Activated naive CD8-positive, alpha-beta T cell treated with anti-CD3 and anti-CD28 coated beads, Interleukin-2, amount 50 U/mL, for 24 hours (primary cell): Measurements from ENCODE around the gene PPOX.

ENCODE experiments used
- ATAC-seq: fragments of 150-1000 bp; cut with Tn5 transposase; one replicate; pipeline ENCODE4 v1.10.0; 2021
- DNase-seq: peaks from one replicate; pipeline ENCODE4 v3.0.0; 2021
- H3K27ac Mint-ChIP-seq: one replicate; pipeline ENCODE4 v1.8.0; 2021; ENCODE audit warnings: mild to moderate bottlenecking, mixed read lengths
- H3K27me3 Mint-ChIP-seq: one replicate; pipeline ENCODE4 v1.8.0; 2021; ENCODE audit warnings: mixed read lengths
- H3K36me3 Mint-ChIP-seq: one replicate; pipeline ENCODE4 v1.8.0; 2021; ENCODE audit warnings: low read depth, mixed read lengths
- H3K4me1 Mint-ChIP-seq: one replicate; pipeline ENCODE4 v1.8.0; 2021; ENCODE audit warnings: mixed read lengths
- H3K4me3 Mint-ChIP-seq: one replicate; pipeline ENCODE4 v1.8.0; 2021; ENCODE audit warnings: mild to moderate bottlenecking, moderate library complexity, mixed read lengths
- H3K9me3 Mint-ChIP-seq: one replicate; pipeline ENCODE4 v1.8.0; 2021; ENCODE audit warnings: mixed read lengths

The PPOX gene

DNA sequence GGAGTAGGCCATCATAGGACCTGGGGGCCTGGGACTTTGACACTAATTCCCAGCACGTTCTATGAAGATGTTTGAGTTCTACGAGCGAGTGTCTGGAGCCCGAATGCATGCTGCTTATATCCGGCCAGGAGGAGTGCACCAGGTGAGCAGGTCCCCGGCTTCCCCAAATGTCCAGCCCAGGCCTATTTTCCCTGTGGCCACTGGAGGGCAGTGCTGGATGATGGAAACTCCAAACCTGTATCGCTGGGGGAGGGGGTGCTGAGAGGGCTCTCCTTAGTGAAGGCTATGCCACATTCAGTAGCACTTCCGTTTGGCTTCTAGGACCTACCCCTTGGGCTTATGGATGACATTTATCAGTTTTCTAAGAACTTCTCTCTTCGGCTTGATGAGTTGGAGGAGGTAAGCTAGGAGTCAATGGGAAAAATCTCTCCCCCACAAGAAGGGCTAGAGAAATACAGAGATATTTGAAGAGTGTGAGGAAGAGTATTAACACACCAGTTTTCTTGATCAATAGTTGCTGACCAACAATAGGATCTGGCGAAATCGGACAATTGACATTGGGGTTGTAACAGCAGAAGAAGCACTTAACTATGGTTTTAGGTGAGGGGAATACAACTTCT, 43.7 kb downstream of the PPOX start:
- Mint-ChIP-seq H3K9me3 (no peaks in the 10 kb centered on the region), H3K27ac (peak overlapping the region; percentile 80), H3K4me1 (peaks cover 33% of the 10 kb centered on the region), H3K27me3 (no peaks in the 10 kb centered on the region), H3K36me3 (peaks cover 60% of the 10 kb centered on the region), H3K4me3 (no peak overlapping the region)
- DNase-seq, result peak; percentile 79
- ATAC-seq, result peak; percentile 93

GRCh38 chr1:161214369-161214768, 48.1 kb downstream of the PPOX start:
- H3K4me3 Mint-ChIP-seq, result no peak overlapping the region
- peaks cover 47% of the 10 kb centered on the region for H3K4me1 Mint-ChIP-seq
- ATAC-seq, result no peak
- peaks cover 45% of the 10 kb centered on the region for H3K36me3 Mint-ChIP-seq
- H3K9me3 Mint-ChIP-seq, result no peaks in the 10 kb centered on the region
- no peaks in the 10 kb centered on the region for H3K27me3 Mint-ChIP-seq
- H3K27ac Mint-ChIP-seq, result peak overlapping the region; percentile 68
- no peak for DNase-seq

DNA sequence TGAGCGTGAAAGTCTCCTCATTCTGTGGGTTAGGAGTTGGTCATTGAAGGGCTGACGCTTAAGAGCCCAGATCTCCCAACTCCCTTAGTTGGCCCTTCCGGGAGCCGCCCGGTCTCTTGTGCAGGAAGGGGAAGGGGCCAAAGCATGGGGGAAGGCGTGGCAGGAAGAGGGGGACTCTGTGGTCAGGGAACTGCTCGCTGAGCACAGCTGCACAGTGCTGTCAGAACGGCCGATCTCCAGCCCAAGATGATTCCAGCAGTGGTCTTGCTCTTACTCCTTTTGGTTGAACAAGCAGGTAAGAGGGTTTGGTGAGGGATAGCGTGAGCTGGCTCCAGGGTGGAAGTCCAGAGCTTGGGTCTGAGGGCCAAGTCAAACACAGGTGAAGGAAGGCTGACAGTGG, 48.9 kb downstream of the PPOX start, which contains the start of gene FCER1G:
Gene FCER1G, plus strand, starts transcription at position 220 of the 400 bp plus-strand sequence. Its CDS starts 27 bp downstream, at position 247.
- Mint-ChIP-seq H3K36me3 (peaks cover 39% of the 10 kb centered on the region), H3K4me1 (peaks cover 47% of the 10 kb centered on the region), H3K9me3 (no peaks in the 10 kb centered on the region), H3K27me3 (no peaks in the 10 kb centered on the region), H3K27ac (peak within 1 kb of the TSS; percentile 82), H3K4me3 (peak within 1 kb of the TSS; percentile 70)
- no peak for ATAC-seq
- DNase-seq, result no peak

GRCh38 chr1:161216945-161217712, 50.9 kb downstream of the PPOX start:
- H3K27me3 Mint-ChIP-seq, result no peaks in the 10 kb centered on the region
- ATAC-seq (peak; percentile 88), DNase-seq (no peak)
- H3K4me1 Mint-ChIP-seq, result peaks cover 60% of the 10 kb centered on the region
- no peaks in the 10 kb centered on the region for H3K9me3 Mint-ChIP-seq
- peaks cover 24% of the 10 kb centered on the region for H3K36me3 Mint-ChIP-seq
- H3K4me3 Mint-ChIP-seq, result peak overlapping the region; percentile 56
- peak overlapping the region; percentile 83 for H3K27ac Mint-ChIP-seq

DNA sequence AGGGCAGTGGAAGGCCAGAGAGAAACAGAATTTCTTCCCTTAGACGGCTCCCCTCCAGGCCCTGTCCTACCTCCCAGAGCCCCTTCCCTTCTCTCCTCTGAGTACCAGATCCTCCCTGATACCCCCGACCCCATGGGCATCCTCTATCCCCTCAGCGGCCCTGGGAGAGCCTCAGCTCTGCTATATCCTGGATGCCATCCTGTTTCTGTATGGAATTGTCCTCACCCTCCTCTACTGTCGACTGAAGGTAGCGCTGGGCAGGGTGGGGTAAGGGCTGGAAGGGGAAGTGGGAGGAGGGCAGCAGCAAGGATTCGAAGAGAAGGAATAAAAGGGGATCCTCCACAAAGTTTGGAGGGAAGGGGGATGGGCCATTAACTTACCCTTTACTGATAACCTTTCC, 51.6 kb downstream of the PPOX start:
- DNase-seq, result no peak
- H3K4me1 Mint-ChIP-seq, result peaks cover 62% of the 10 kb centered on the region
- peaks cover 22% of the 10 kb centered on the region for H3K36me3 Mint-ChIP-seq
- H3K4me3 Mint-ChIP-seq, result peak overlapping the region; percentile 27
- peak overlapping the region; percentile 75 for H3K27ac Mint-ChIP-seq
- no peaks in the 10 kb centered on the region for H3K27me3 Mint-ChIP-seq
- H3K9me3 Mint-ChIP-seq, result no peaks in the 10 kb centered on the region
- no peak for ATAC-seq

GRCh38 chr1:161218301-161219077, 52.3 kb downstream of the PPOX start:
- peaks cover 63% of the 10 kb centered on the region for H3K4me1 Mint-ChIP-seq
- no peak for DNase-seq
- peaks cover 15% of the 10 kb centered on the region for H3K36me3 Mint-ChIP-seq
- peak overlapping the region; percentile 27 for H3K4me3 Mint-ChIP-seq
- no peak for ATAC-seq
- peak overlapping the region; percentile 75 for H3K27ac Mint-ChIP-seq
- peaks cover under 1% of the 10 kb centered on the region for H3K27me3 Mint-ChIP-seq
- no peaks in the 10 kb centered on the region for H3K9me3 Mint-ChIP-seq

DNA sequence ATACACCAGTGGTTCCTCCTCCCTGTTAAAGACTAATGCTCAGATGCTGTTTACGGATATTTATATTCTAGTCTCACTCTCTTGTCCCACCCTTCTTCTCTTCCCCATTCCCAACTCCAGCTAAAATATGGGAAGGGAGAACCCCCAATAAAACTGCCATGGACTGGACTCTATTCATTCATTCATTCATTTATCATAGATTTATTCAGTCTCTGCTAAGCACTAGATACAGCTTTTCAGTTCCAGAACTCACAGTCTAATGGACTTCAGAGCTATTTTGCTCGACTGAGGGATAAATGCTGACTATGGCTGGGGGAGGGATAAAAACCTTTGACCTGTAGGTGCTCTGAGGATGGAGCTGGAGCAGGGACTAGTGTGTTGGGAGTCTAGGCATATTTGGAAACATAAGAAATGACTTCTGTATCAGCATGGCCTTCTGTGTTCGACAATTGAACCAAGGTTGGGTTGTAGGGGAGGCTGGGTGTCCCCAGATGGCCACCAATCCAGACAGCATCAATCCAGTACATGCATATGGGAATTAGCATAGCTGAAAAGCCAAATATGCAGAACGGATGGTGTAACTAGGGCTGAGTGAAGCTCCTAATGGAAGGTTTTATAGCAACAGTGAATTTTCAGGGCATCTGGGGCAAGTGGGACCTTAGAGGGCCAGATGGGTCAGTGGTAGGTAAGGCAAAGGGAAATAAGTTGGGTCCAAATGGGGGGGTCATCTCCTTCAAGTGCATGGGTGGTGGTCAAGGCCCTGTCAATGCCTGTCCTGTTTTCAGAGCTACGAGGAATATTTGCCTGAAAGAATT, 53.1 kb downstream of the PPOX start:
- peak overlapping the region; percentile 75 for H3K27ac Mint-ChIP-seq

GRCh38 chr1:161220002-161220401, 53.8 kb downstream of the PPOX start:
- H3K4me3 Mint-ChIP-seq, result no peak overlapping the region
- ATAC-seq (no peak), DNase-seq (no peak)
- H3K4me1 Mint-ChIP-seq, result peaks cover 60% of the 10 kb centered on the region
- H3K27me3 Mint-ChIP-seq, result peaks cover 2% of the 10 kb centered on the region
- H3K27ac Mint-ChIP-seq, result peak overlapping the region; percentile 7
- H3K9me3 Mint-ChIP-seq, result no peaks in the 10 kb centered on the region
- H3K36me3 Mint-ChIP-seq, result peaks cover 3% of the 10 kb centered on the region

More for the DNA sequence above, 53.1 kb downstream of the PPOX start:
- DNase-seq, result no peak
- H3K4me3 Mint-ChIP-seq, result no peak overlapping the region
- H3K4me1 Mint-ChIP-seq, result peaks cover 63% of the 10 kb centered on the region
- ATAC-seq, result no peak
- H3K9me3 Mint-ChIP-seq, result no peaks in the 10 kb centered on the region
- peaks cover 7% of the 10 kb centered on the region for H3K36me3 Mint-ChIP-seq
- H3K27me3 Mint-ChIP-seq, result peaks cover 2% of the 10 kb centered on the region
